ENCODE data around the gene AMDHD2.

Gene AMDHD2

GRCh38 chr16:2493605-2494004 is 26.6 kb upstream of the AMDHD2 start:
- H3K9ac ChIP-seq (ENCODE audit: low read length), result no peak overlapping the region
- no peaks in the 10 kb centered on the region for H3F3A ChIP-seq (ENCODE audit: insufficient read depth, low read length)
- H3K4me2 ChIP-seq (ENCODE audit: low read depth, low read length), result no peak overlapping the region
- no peak overlapping the region for H3K4me3 ChIP-seq (ENCODE audit: low read length)
- TF ChIP-seq EZH2 (optimal IDR thresholded peaks at IDR 0.05; ENCODE audit: low read depth, low read length), result no peak
- TF ChIP-seq CTCF (IDR thresholded peaks at IDR 0.05; ENCODE audit: low read length), result no peak
- TF ChIP-seq EZH2phosphoT487 (IDR thresholded peaks at IDR 0.05; ENCODE audit: low read length), result no peak
- H3K79me2 ChIP-seq (ENCODE audit: low read length), result no peaks in the 10 kb centered on the region
- H3K9me2 ChIP-seq (replicated peaks; ENCODE audit: insufficient read depth, low read length), result no peaks in the 10 kb centered on the region
- no peak overlapping the region for H2AFZ ChIP-seq (ENCODE audit: low read length)
- no peaks in the 10 kb centered on the region for H3K4me1 ChIP-seq (ENCODE audit: low read length)
- no peak overlapping the region for H3K27ac ChIP-seq (ENCODE audit: low read length)
- no peak for DNase-seq
- no peaks in the 10 kb centered on the region for H3K27me3 ChIP-seq (replicated peaks; ENCODE audit: insufficient read depth, low read length)
- no peaks in the 10 kb centered on the region for H4K20me1 ChIP-seq (ENCODE audit: insufficient read depth, low read length)
- H3K36me3 ChIP-seq (replicated peaks; ENCODE audit: insufficient read depth, low read length), result no peaks in the 10 kb centered on the region
- no peaks in the 10 kb centered on the region for H3K9me3 ChIP-seq (replicated peaks; ENCODE audit: insufficient read depth, low read length)

- Histone ChIP-seq H3K9me2 (replicated peaks; ENCODE audit: insufficient read depth, low read length) (no peaks in the 10 kb centered on the region), H3K79me2 (ENCODE audit: low read length) (no peaks in the 10 kb centered on the region), H3K36me3 (replicated peaks; ENCODE audit: insufficient read depth, low read length) (no peaks in the 10 kb centered on the region), H3K4me1 (ENCODE audit: low read length) (no peaks in the 10 kb centered on the region), H4K20me1 (ENCODE audit: insufficient read depth, low read length) (no peaks in the 10 kb centered on the region), H3F3A (ENCODE audit: insufficient read depth, low read length) (no peaks in the 10 kb centered on the region), H3K9me3 (replicated peaks; ENCODE audit: insufficient read depth, low read length) (no peaks in the 10 kb centered on the region), H2AFZ (ENCODE audit: low read length) (no peak overlapping the region), H3K4me2 (ENCODE audit: low read depth, low read length) (no peak overlapping the region), H3K9ac (ENCODE audit: low read length) (no peak overlapping the region), H3K27ac (ENCODE audit: low read length) (no peak overlapping the region), H3K4me3 (ENCODE audit: low read length) (no peak overlapping the region), H3K27me3 (replicated peaks; ENCODE audit: insufficient read depth, low read length) (no peaks in the 10 kb centered on the region)
- no peak for DNase-seq
- TF ChIP-seq CTCF (IDR thresholded peaks at IDR 0.05; ENCODE audit: low read length) (no peak), EZH2phosphoT487 (IDR thresholded peaks at IDR 0.05; ENCODE audit: low read length) (no peak), EZH2 (optimal IDR thresholded peaks at IDR 0.05; ENCODE audit: low read depth, low read length) (no peak)
These were observed 25.6 kb upstream of the AMDHD2 start for GRCh38 chr16:2494616-2495015.

GRCh38 chr16:2495041-2495440 is 25.1 kb upstream of the AMDHD2 start:
- no peak for DNase-seq
- Histone ChIP-seq H3K9ac (ENCODE audit: low read length) (no peak overlapping the region), H3K27me3 (replicated peaks; ENCODE audit: insufficient read depth, low read length) (no peaks in the 10 kb centered on the region)

More at GRCh38 chr16:2495041-2495440, 25.1 kb upstream of the AMDHD2 start:
- Histone ChIP-seq H3K27ac (ENCODE audit: low read length) (no peak overlapping the region), H4K20me1 (ENCODE audit: insufficient read depth, low read length) (no peaks in the 10 kb centered on the region), H3K4me2 (ENCODE audit: low read depth, low read length) (no peak overlapping the region), H3K9me3 (replicated peaks; ENCODE audit: insufficient read depth, low read length) (no peaks in the 10 kb centered on the region), H3K4me3 (ENCODE audit: low read length) (no peak overlapping the region), H3K4me1 (ENCODE audit: low read length) (no peaks in the 10 kb centered on the region), H3K9me2 (replicated peaks; ENCODE audit: insufficient read depth, low read length) (no peaks in the 10 kb centered on the region), H3K79me2 (ENCODE audit: low read length) (no peaks in the 10 kb centered on the region), H2AFZ (ENCODE audit: low read length) (no peak overlapping the region), H3K36me3 (replicated peaks; ENCODE audit: insufficient read depth, low read length) (no peaks in the 10 kb centered on the region), H3F3A (ENCODE audit: insufficient read depth, low read length) (no peaks in the 10 kb centered on the region)
- TF ChIP-seq CTCF (IDR thresholded peaks at IDR 0.05; ENCODE audit: low read length) (no peak), EZH2 (optimal IDR thresholded peaks at IDR 0.05; ENCODE audit: low read depth, low read length) (no peak), EZH2phosphoT487 (IDR thresholded peaks at IDR 0.05; ENCODE audit: low read length) (no peak)

Data from MM.1S (cell line).